HCT116 (cell line): ENCODE measurements around the gene KCTD15. TPM values are rescaled to one million over a fixed set of nuclear protein-coding genes. Genes with fewer than 3 reads are reported as not detected.

ENCODE experiments used
- ATAC-seq: fragments of 200-7000 bp; cut with Tn5 transposase; 2 replicates; pipeline ENCODE4 v1.9.1; 2020; ENCODE audit warnings: mild to moderate bottlenecking, moderate library complexity
- BruUV-seq: library from RNA; stranded (reverse); fragments of 400-500 nt; replicated peaks from 2 replicates; lab custom pipeline; 2021; lab: Mats Ljungman, UMichigan
- CTCF ChIA-PET: fragments of 300-600 bp; sonication (Branson Sonifier 250); formaldehyde crosslinking; loops from one replicate; lab custom pipeline; 2021; ENCODE audit warnings: antibody characterized with exemption; lab: Charles Lee
- POLR2A ChIA-PET: fragments of 300-600, 350-600 bp; sonication (Branson Sonifier 250); formaldehyde crosslinking; loops from one replicate; lab custom pipeline; 2021; ENCODE audit warnings: antibody characterized with exemption; lab: Charles Lee
- RAD21 ChIA-PET, 2 experiments: fragments of 300-600 bp; sonication (Branson Sonifier 250); formaldehyde crosslinking; loops; one replicate each; lab custom pipeline; 2023; ENCODE audit warnings: low total read pairs in 2 of 2; ENCODE audit not compliant: uncharacterized antibody in 2 of 2, unreplicated experiment in 2 of 2, low non-redundant PET in 1 of 2; lab: Charles Lee
- DNase-seq: peaks from one replicate; pipeline ENCODE4 v3.0.0-alpha.2; 2010; ENCODE audit warnings: low read depth, low spot score
- H2AFZ ChIP-seq: fragments of 200-600 bp; shearing (Covaris generic), sonication (generic); 2 replicates; pipeline ENCODE4 v1.6.1; 2017; ENCODE audit warnings: low read depth, mixed run types, mixed read lengths, antibody characterized with exemption, low read length; ENCODE audit not compliant: poor library complexity, severe bottlenecking
- H3K27ac ChIP-seq: 2 replicates; pipeline ENCODE4 v1.5.1; 2012; ENCODE audit warnings: low read depth, low read length
- H3K27me3 ChIP-seq: fragments of 200-600 bp; sonication (generic); 2 replicates; pipeline ENCODE4 v1.6.1; 2016; ENCODE audit warnings: mixed run types, low read length, mixed read lengths; ENCODE audit not compliant: insufficient read depth
- H3K36me3 ChIP-seq, 2 experiments: fragments of 200-500 bp in 1 of 2; fragments of 200-600 bp in 1 of 2; sonication (Bioruptor generic) in 1 of 2; sonication (generic) in 1 of 2; 2 replicates each; pipeline versions ENCODE4 v1.5.1 to v1.6.1; 2014 to 2016; ENCODE audit warnings: low read length in 2 of 2, inconsistent platforms in 1 of 2, mixed read lengths in 1 of 2, mixed run types in 1 of 2; ENCODE audit not compliant: insufficient read depth in 2 of 2, control insufficient read depth in 1 of 2
- H3K4me1 ChIP-seq, 2 experiments: fragments of 200-600 bp in 1 of 2; sonication (generic) in 1 of 2; 2 replicates each; pipeline versions ENCODE4 v1.5.1 to v1.6.1; 2012 to 2017; ENCODE audit warnings: low read length in 2 of 2, inconsistent platforms in 1 of 2, mild to moderate bottlenecking in 1 of 2, mixed read lengths in 1 of 2, mixed run types in 1 of 2, moderate library complexity in 1 of 2; ENCODE audit not compliant: insufficient read depth in 2 of 2, control insufficient read depth in 1 of 2
- H3K4me2 ChIP-seq: fragments of 200-600 bp; sonication (generic); 2 replicates; pipeline ENCODE4 v1.6.1; 2017; ENCODE audit warnings: mixed run types, low read length, mixed read lengths
- H3K4me3 ChIP-seq, 2 experiments: fragments of 200-600 bp in 1 of 2; sonication (generic) in 1 of 2; replicated peaks in 1 of 2; 2 replicates each; pipeline ENCODE4 v1.5.1; 2011 to 2016; ENCODE audit warnings: low read length in 2 of 2, control low read depth in 1 of 2, low read depth in 1 of 2, mild to moderate bottlenecking in 1 of 2, mixed read lengths in 1 of 2, mixed run types in 1 of 2
- H3K79me2 ChIP-seq: fragments of 200-600 bp; sonication (generic); 2 replicates; pipeline ENCODE4 v1.6.1; 2017; ENCODE audit warnings: mild to moderate bottlenecking, mixed run types, low read length, moderate library complexity, mixed read lengths; ENCODE audit not compliant: insufficient read depth
- H3K9ac ChIP-seq: fragments of 200-600 bp; sonication (generic); 2 replicates; pipeline ENCODE4 v1.6.1; 2016; ENCODE audit warnings: low read length, mixed read lengths
- H3K9me2 ChIP-seq: fragments of 200-600 bp; sonication (generic), shearing (Covaris generic); 2 replicates; pipeline ENCODE4 v1.6.1; 2017; ENCODE audit warnings: mixed run types, mild to moderate bottlenecking, moderate library complexity; ENCODE audit not compliant: insufficient read depth
- H3K9me3 ChIP-seq, 2 experiments: fragments of 200-500 bp in 1 of 2; fragments of 200-600 bp in 1 of 2; sonication (Bioruptor generic) in 1 of 2; sonication (generic) in 1 of 2; 2 replicates each; pipeline ENCODE4 v1.6.1; 2014 to 2017; ENCODE audit warnings: low read length in 2 of 2, mixed read lengths in 2 of 2, inconsistent platforms in 1 of 2, low read depth in 1 of 2, mild to moderate bottlenecking in 1 of 2, mixed run types in 1 of 2, moderate library complexity in 1 of 2; ENCODE audit not compliant: control insufficient read depth in 1 of 2, insufficient read depth in 1 of 2
- H4K20me1 ChIP-seq: fragments of 200-600 bp; sonication (generic), shearing (Covaris generic); 2 replicates; pipeline ENCODE4 v1.6.1; 2017; ENCODE audit warnings: mixed run types, mild to moderate bottlenecking, moderate library complexity; ENCODE audit not compliant: insufficient read depth
- ATF3 ChIP-seq: IDR thresholded peaks from 2 replicates; pipeline ENCODE4 v1.6.1; 2012
- CBX3 ChIP-seq: IDR thresholded peaks from 2 replicates; pipeline ENCODE4 v1.6.1; 2012; ENCODE audit warnings: low read depth
- CEBPB ChIP-seq: IDR thresholded peaks from 2 replicates; pipeline ENCODE4 v1.6.1; 2012; ENCODE audit warnings: low read depth
- EGR1 ChIP-seq: IDR thresholded peaks from 2 replicates; pipeline ENCODE4 v1.6.1; 2012; ENCODE audit warnings: low read depth
- ELF1 ChIP-seq: IDR thresholded peaks from 2 replicates; pipeline ENCODE4 v1.6.1; 2012; ENCODE audit warnings: low read depth, borderline replicate concordance
- EZH2 ChIP-seq: fragments of 200-600 bp; sonication (generic); IDR thresholded peaks from 2 replicates; pipeline ENCODE4 v1.6.1; 2017; ENCODE audit warnings: antibody characterized with exemption, mixed run types
- EZH2phosphoT487 ChIP-seq: fragments of 200-600 bp; IDR thresholded peaks from 2 replicates; pipeline ENCODE4 v1.6.1; 2018; ENCODE audit warnings: antibody characterized with exemption, borderline replicate concordance
- FOSL1 ChIP-seq: IDR thresholded peaks from 2 replicates; pipeline ENCODE4 v1.6.1; 2012; ENCODE audit warnings: low read depth
- JUND ChIP-seq: IDR thresholded peaks from 2 replicates; pipeline ENCODE4 v1.6.1; 2012
- POLR2A ChIP-seq: IDR thresholded peaks from 2 replicates; pipeline ENCODE4 v1.7.0; 2011; ENCODE audit warnings: borderline replicate concordance; ENCODE audit not compliant: insufficient read depth, insufficient read length; ENCODE audit errors: extremely low read depth
- POLR2AphosphoS5 ChIP-seq: IDR thresholded peaks from 2 replicates; pipeline ENCODE4 v1.6.1; 2011; ENCODE audit warnings: mild to moderate bottlenecking, low read depth, low read length, moderate library complexity
- RAD21 ChIP-seq: IDR thresholded peaks from 2 replicates; pipeline ENCODE4 v1.6.1; 2012; ENCODE audit warnings: low read depth, mild to moderate bottlenecking
- SP1 ChIP-seq: IDR thresholded peaks from 2 replicates; pipeline ENCODE4 v1.6.1; 2012; ENCODE audit warnings: low read depth
- SRF ChIP-seq: IDR thresholded peaks from 2 replicates; pipeline ENCODE4 v1.6.1; 2012; ENCODE audit warnings: low read depth
- TCF7L2 ChIP-seq: IDR thresholded peaks from 2 replicates; pipeline ENCODE4 v1.7.0; 2011; ENCODE audit warnings: borderline replicate concordance, inconsistent platforms; ENCODE audit not compliant: insufficient read depth, insufficient read length; ENCODE audit errors: extremely low read depth
- YY1 ChIP-seq: IDR thresholded peaks from 2 replicates; pipeline ENCODE4 v1.6.1; 2011; ENCODE audit warnings: low read length, low read depth, moderate library complexity, mild to moderate bottlenecking; ENCODE audit not compliant: insufficient replicate concordance; ENCODE audit errors: extremely low read depth
- ZFX ChIP-seq: fragments of 450-650 bp; IDR thresholded peaks from 2 replicates; pipeline ENCODE4 v1.6.1; 2017
- ZNF274 ChIP-seq: fragments of 200-500 bp; sonication (Bioruptor generic); IDR thresholded peaks from 2 replicates; pipeline ENCODE4 v1.6.1; 2014; ENCODE audit warnings: mild to moderate bottlenecking, low read depth, low read length, inconsistent platforms
- intact Hi-C: fragments of 100-400 bp; cut with micrococcal nuclease; formaldehyde crosslinking; loops from 2 replicates; pipeline ENCODE4 v1.10.0; 2022
- total RNA-seq: library from RNA; stranded (reverse); gene quantifications from one replicate; pipeline ENCODE4 v1.2.1, GENCODE V29; 2021; ENCODE audit not compliant: unreplicated experiment
- TF ChIP-seq, protein P1 (sequence below), 3 experiments: fragments of 200-600 bp in 1 of 3; sonication (generic) in 1 of 3; IDR thresholded peaks in 2 of 3; conservative IDR thresholded peaks in 1 of 3; 2 replicates each; pipeline ENCODE4 v1.5.1; 2012 to 2017; ENCODE audit warnings: low read depth in 2 of 3, low read length in 2 of 3, antibody characterized with exemption in 1 of 3, borderline replicate concordance in 1 of 3, control low read depth in 1 of 3, mild to moderate bottlenecking in 1 of 3, mixed read lengths in 1 of 3, mixed run types in 1 of 3, moderate library complexity in 1 of 3; ENCODE audit not compliant: insufficient read depth in 1 of 3
- TF ChIP-seq, protein P2 (sequence below): IDR thresholded peaks from 2 replicates; pipeline ENCODE4 v1.6.1; 2012; ENCODE audit warnings: low read depth

KCTD15 gene
- total RNA-seq, 1 experiment from 2014 or later = 29.2 TPM

GRCh38 chr19:33810821-33811220, 14.2 kb downstream of the KCTD15 start:
- no peaks in the 10 kb centered on the region for H3K79me2 ChIP-seq
- intact Hi-C loops = no loop called here
- no peak overlapping the region for H3K4me3 ChIP-seq
- DNase-seq (no peak), ATAC-seq (no peak)
- H3K9me3 ChIP-seq = no peaks in the 10 kb centered on the region
- CTCF ChIA-PET = no interaction called here
- TF ChIP-seq ELF1 (no peak), CEBPB (no peak), ZNF274 (no peak), EGR1 (no peak), ATF3 (no peak), SRF (no peak), POLR2AphosphoS5 (no peak), EZH2phosphoT487 (no peak), ZFX (no peak), TCF7L2 (no peak), RAD21 (no peak), SP1 (no peak), FOSL1 (no peak), YY1 (no peak), POLR2A (no peak), CBX3 (no peak), JUND (no peak), EZH2 (no peak)
- TF ChIP-seq, protein P1, sequence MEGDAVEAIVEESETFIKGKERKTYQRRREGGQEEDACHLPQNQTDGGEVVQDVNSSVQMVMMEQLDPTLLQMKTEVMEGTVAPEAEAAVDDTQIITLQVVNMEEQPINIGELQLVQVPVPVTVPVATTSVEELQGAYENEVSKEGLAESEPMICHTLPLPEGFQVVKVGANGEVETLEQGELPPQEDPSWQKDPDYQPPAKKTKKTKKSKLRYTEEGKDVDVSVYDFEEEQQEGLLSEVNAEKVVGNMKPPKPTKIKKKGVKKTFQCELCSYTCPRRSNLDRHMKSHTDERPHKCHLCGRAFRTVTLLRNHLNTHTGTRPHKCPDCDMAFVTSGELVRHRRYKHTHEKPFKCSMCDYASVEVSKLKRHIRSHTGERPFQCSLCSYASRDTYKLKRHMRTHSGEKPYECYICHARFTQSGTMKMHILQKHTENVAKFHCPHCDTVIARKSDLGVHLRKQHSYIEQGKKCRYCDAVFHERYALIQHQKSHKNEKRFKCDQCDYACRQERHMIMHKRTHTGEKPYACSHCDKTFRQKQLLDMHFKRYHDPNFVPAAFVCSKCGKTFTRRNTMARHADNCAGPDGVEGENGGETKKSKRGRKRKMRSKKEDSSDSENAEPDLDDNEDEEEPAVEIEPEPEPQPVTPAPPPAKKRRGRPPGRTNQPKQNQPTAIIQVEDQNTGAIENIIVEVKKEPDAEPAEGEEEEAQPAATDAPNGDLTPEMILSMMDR (IDR thresholded peaks at IDR 0.05 in 2 of 3, conservative IDR thresholded peaks at IDR 0.05 in 1 of 3; ENCODE audit: borderline replicate concordance in 1 of 3, insufficient read depth in 1 of 3, low read depth in 2 of 3, low read length in 2 of 3) = no peak
- TF ChIP-seq, protein P2, sequence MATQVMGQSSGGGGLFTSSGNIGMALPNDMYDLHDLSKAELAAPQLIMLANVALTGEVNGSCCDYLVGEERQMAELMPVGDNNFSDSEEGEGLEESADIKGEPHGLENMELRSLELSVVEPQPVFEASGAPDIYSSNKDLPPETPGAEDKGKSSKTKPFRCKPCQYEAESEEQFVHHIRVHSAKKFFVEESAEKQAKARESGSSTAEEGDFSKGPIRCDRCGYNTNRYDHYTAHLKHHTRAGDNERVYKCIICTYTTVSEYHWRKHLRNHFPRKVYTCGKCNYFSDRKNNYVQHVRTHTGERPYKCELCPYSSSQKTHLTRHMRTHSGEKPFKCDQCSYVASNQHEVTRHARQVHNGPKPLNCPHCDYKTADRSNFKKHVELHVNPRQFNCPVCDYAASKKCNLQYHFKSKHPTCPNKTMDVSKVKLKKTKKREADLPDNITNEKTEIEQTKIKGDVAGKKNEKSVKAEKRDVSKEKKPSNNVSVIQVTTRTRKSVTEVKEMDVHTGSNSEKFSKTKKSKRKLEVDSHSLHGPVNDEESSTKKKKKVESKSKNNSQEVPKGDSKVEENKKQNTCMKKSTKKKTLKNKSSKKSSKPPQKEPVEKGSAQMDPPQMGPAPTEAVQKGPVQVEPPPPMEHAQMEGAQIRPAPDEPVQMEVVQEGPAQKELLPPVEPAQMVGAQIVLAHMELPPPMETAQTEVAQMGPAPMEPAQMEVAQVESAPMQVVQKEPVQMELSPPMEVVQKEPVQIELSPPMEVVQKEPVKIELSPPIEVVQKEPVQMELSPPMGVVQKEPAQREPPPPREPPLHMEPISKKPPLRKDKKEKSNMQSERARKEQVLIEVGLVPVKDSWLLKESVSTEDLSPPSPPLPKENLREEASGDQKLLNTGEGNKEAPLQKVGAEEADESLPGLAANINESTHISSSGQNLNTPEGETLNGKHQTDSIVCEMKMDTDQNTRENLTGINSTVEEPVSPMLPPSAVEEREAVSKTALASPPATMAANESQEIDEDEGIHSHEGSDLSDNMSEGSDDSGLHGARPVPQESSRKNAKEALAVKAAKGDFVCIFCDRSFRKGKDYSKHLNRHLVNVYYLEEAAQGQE = no peak
- no peak overlapping the region for H3K27ac ChIP-seq
- BruUV-seq = no TSS peak
- no peaks in the 10 kb centered on the region; a peak in 1 of 4 replicates for H3K36me3 ChIP-seq
- H3K4me2 ChIP-seq = no peak overlapping the region
- no peaks in the 10 kb centered on the region for H4K20me1 ChIP-seq
- no peaks in the 10 kb centered on the region for H3K27me3 ChIP-seq
- H3K9me2 ChIP-seq = no peaks in the 10 kb centered on the region
- peaks cover 0 to 2% of the 10 kb centered on the region in 2 experiments; a peak in 2 of 4 replicates for H3K4me1 ChIP-seq
- no peak overlapping the region for H3K9ac ChIP-seq
- RAD21 ChIA-PET = no interaction called here
- no peak overlapping the region for H2AFZ ChIP-seq
- POLR2A ChIA-PET = no interaction called here
